Measurements from ENCODE around the gene TERT.
"Not testable (repeated sequence)": the region's sequence is repeated elsewhere in the genome, so short reads cannot be mapped to it uniquely, and the experiment has no call there.

The TERT gene

DNA sequence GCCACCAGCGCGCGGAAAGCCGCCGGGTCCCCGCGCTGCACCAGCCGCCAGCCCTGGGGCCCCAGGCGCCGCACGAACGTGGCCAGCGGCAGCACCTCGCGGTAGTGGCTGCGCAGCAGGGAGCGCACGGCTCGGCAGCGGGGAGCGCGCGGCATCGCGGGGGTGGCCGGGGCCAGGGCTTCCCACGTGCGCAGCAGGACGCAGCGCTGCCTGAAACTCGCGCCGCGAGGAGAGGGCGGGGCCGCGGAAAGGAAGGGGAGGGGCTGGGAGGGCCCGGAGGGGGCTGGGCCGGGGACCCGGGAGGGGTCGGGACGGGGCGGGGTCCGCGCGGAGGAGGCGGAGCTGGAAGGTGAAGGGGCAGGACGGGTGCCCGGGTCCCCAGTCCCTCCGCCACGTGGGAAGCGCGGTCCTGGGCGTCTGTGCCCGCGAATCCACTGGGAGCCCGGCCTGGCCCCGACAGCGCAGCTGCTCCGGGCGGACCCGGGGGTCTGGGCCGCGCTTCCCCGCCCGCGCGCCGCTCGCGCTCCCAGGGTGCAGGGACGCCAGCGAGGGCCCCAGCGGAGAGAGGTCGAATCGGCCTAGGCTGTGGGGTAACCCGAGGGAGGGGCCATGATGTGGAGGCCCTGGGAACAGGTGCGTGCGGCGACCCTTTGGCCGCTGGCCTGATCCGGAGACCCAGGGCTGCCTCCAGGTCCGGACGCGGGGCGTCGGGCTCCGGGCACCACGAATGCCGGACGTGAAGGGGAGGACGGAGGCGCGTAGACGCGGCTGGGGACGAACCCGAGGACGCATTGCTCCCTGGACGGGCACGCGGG is at the start of gene TERT:
Gene TERT (minus strand): TSS at position 234 of the 815 bp plus-strand sequence. CDS start 79 bp downstream, at position 155.
- Mint-ChIP-seq H3K4me3 (peak within 1 kb of the TSS; percentile 57), H3K27ac (no peak within 1 kb of the TSS), H3K9me3 (no peaks in the 10 kb centered on the region), H3K36me3 (ENCODE audit: low read depth) (no peaks in the 10 kb centered on the region), H3K4me1 (peaks cover 3% of the 10 kb centered on the region), H3K27me3 (no peaks in the 10 kb centered on the region)
- peak; percentile 87 for DNase-seq
- ATAC-seq = peak; percentile 83

DNA sequence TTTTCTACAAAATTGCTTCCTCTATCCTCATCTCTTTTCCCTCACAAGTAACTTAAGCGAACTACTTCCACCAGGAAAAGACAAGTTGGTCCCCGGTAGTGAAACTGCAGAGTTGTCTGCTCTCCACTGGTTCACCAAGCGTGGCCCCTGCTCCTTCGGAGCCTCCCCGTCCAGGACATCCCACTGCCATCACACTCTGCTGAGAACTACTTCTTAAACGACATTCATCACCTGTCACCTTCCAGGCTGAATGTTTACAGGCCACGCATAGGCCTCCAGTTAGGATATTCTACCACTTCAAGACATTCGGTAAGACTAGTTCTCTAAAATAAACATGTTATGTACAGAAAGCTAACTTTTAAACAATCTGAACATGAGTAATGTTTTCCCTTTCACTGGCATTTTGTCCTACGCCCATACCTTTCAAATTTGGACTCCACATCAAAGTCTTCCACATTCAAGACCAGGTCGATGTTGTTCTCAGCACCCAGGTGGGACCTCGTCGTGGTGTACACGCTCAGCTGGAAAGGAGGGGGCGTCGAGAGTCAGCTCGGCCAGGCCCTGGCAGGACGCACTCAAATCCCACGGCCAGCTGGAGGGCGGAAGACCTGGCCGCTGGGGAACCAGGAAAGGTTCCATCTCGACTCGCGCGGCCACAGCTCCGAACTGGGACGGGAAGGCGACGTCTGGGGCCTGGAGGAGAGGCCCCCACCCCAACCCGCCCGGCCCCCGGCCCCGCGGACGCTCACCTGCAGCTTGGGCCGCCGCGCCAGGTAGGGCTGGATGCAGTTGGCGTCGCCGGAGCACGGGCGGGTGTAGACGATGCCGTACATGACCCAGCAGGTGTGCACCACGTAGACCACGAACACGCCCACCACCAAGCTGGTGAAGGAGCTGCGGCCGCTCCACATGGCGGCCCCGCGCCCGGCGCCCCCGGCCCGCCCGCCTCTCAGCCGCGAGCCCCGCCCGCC is 49.3 kb upstream of the TERT start:
- DNase-seq (peak; percentile 25), ATAC-seq (peak; percentile 11)
- H3K9me3 Mint-ChIP-seq = no peaks in the 10 kb centered on the region
- no peaks in the 10 kb centered on the region for H3K27me3 Mint-ChIP-seq
- H3K36me3 Mint-ChIP-seq (ENCODE audit: low read depth) = peaks cover 34% of the 10 kb centered on the region
- peak overlapping the region; percentile 91 for H3K27ac Mint-ChIP-seq
- H3K4me1 Mint-ChIP-seq = peaks cover 22% of the 10 kb centered on the region
- peak overlapping the region; percentile 93 for H3K4me3 Mint-ChIP-seq

DNA sequence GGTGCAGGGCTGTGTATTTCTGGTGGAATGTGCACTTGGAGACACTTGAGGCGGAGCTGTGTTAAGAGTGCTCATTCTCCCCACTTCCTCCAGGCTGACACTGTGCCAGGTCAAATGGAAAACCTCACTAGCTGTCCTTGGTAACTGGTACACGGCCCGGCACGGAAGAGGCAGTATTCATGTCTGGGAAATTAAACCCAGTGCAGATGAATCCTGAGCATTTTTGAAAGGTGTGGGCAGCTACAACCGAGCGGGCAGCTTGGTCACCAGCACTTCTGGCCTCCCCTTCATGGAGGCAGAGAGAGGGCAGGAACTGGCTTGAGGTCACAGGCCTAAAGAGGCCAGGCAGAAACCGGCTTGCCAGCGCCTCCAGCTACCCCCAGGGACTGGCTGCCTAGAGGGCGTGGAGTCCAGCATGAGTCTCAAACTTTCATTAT is 48.5 kb upstream of the TERT start:
- Mint-ChIP-seq H3K36me3 (ENCODE audit: low read depth) (peaks cover 34% of the 10 kb centered on the region), H3K9me3 (no peaks in the 10 kb centered on the region), H3K27me3 (no peaks in the 10 kb centered on the region), H3K4me1 (peaks cover 22% of the 10 kb centered on the region), H3K4me3 (peak overlapping the region; percentile 93), H3K27ac (peak overlapping the region; percentile 60)
- ATAC-seq (no peak), DNase-seq (no peak)

DNA sequence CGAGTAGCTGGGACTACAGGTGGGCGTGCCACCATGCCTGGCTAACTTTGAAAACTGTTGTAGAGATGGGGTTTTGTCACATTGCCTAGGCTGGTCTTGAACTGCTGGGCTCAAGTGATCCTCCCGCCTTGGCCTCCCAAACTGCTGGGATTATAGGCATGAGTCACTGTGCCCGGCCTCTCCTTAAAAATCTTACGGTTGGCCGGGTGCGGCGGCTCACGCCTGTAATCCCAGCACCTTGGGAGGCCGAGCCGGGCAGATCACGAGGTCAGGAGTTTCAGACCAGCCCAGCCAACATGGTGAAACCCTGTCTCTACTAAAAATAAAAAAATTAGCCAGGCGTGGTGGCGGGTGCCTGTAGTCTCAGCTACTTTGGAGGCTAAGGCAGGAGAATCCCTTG is 47.8 kb upstream of the TERT start:
- not testable (repeated sequence) for ATAC-seq

DNA sequence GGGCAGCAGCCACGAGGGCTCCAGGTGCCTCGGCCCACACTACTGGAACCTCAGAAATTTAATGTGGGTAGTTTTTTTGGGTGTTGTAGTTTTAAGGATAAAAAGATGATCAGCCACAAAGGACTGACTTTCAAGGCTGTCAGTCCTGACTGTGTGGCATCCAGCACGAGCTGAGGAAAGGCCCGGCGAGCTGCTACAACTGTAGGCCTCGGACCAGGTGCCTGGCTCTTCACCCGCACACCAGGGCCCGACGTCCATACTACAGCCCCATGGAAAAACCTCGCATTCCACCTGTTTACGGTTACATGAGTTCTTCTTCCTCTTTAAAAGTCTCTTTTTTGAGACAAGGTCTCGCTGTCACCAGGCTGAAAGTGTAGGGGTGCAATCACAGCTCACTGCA is 47.4 kb upstream of the TERT start:
- DNase-seq = no peak
- no peak for ATAC-seq
- Mint-ChIP-seq H3K36me3 (ENCODE audit: low read depth) (peaks cover 37% of the 10 kb centered on the region), H3K4me1 (peaks cover 19% of the 10 kb centered on the region), H3K27ac (no peak overlapping the region), H3K4me3 (no peak overlapping the region), H3K9me3 (no peaks in the 10 kb centered on the region), H3K27me3 (no peaks in the 10 kb centered on the region)

More for the DNA sequence above, 47.8 kb upstream of the TERT start:
- H3K27me3 Mint-ChIP-seq, H3K9me3 Mint-ChIP-seq, H3K4me3 Mint-ChIP-seq, DNase-seq: not testable (repeated sequence)
- Mint-ChIP-seq H3K36me3 (ENCODE audit: low read depth) (peaks cover 34% of the 10 kb centered on the region), H3K27ac (peak overlapping the region; percentile 60), H3K4me1 (peaks cover 22% of the 10 kb centered on the region)

DNA sequence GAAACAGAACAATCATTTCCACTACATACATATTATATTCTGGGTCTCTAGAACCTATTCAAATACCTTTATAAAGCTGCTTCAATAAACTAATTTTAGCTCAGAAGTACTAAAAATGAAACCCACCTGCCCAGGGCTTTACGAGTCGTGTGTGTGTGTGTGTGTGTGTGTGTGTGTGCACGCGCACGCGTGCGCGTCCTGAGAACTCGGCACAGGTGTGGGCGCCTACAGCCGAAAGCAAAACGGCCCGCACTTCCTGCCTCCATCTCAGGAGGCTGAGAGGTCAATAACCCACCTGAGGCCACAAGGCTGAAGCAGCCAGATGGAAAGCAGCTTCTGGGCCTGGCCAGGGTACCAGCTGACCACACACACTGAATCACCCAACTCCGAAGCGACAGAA is 47.0 kb upstream of the TERT start:
- Mint-ChIP-seq H3K9me3 (no peaks in the 10 kb centered on the region), H3K27ac (no peak overlapping the region), H3K4me1 (peaks cover 19% of the 10 kb centered on the region), H3K36me3 (ENCODE audit: low read depth) (peaks cover 37% of the 10 kb centered on the region), H3K4me3 (no peak overlapping the region), H3K27me3 (no peaks in the 10 kb centered on the region)
- DNase-seq = no peak
- no peak for ATAC-seq

DNA sequence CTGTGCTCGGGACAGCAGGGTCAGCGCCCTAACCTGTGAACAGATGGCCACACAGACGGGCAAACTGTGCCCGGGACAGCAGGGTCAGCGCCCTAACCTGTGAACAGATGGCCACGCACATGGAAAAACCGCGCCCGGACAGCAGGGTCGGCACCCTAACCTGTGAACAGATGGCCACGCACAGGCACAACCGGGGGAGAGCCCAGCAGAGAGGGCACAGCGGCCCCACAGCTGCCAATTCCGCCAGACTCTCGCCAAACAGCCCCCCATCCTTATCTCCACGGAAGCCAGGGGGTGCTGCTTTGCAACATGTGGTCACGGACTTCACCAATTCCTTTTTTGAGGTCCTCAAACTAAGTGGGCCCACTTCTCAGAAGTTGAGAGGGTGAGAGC is 44.9 kb upstream of the TERT start:
- DNase-seq, H3K27me3 Mint-ChIP-seq, H3K27ac Mint-ChIP-seq, H3K9me3 Mint-ChIP-seq, ATAC-seq, H3K4me3 Mint-ChIP-seq: not testable (repeated sequence)
- Mint-ChIP-seq H3K36me3 (ENCODE audit: low read depth) (peaks cover 44% of the 10 kb centered on the region), H3K4me1 (peaks cover 16% of the 10 kb centered on the region)

DNA sequence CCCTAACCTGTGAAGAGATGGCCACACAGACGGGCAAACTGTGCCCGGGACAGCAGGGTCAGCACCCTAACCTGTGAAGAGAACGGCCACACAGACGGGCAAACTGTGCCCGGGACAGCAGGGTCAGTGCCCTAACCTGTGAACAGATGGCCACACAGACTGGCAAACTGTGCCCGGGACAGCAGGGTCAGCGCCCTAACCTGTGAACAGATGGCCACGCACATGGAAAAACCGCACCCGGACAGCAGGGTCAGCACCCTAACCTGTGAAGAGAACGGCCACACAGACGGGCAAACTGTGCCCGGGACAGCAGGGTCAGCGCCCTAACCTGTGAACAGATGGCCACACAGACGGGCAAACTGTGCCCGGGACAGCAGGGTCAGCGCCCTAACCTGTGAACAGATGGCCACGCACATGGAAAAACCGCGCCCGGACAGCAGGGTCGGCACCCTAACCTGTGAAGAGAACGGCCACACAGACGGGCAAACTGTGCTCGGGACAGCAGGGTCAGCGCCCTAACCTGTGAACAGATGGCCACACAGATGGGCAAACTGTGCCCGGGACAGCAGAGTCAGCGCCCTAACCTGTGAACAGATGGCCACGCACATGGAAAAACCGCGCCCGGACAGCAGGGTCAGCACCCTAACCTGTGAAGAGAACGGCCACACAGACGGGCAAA is 44.4 kb upstream of the TERT start:
- not testable (repeated sequence) for H3K9me3 Mint-ChIP-seq, H3K27ac Mint-ChIP-seq, ATAC-seq, H3K4me3 Mint-ChIP-seq, H3K27me3 Mint-ChIP-seq, DNase-seq
- Mint-ChIP-seq H3K36me3 (ENCODE audit: low read depth) (peaks cover 45% of the 10 kb centered on the region), H3K4me1 (peaks cover 16% of the 10 kb centered on the region)

DNA sequence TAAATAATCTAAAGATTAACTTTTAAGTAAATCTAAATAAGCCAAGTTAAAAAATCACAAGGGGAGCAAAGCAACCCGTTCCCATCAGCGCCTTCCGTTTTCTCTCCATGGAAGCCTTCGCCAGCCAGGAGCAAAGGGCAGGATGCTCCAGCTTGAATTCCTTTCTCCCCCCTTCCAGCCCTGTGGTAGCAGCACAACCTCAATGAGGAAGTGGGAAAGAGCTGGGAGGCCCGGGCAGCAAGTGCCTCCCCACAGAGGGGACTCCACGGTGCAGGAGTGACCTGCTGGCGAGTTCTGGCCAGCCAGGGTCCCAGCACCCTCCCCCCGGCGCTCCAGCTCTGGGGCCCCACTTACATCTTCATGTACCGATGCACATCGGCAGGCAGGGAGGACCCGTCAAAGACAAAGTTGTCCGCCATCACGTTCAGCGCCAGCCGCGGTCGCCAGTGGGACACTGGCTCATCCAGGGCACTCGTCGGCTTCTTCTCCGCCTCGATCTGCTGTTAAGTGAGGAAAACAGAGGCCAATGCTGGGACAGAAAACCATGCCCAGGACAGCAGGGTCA is 43.7 kb upstream of the TERT start:
- peaks cover 9% of the 10 kb centered on the region for H3K4me1 Mint-ChIP-seq
- H3K36me3 Mint-ChIP-seq (ENCODE audit: low read depth) = peaks cover 41% of the 10 kb centered on the region
- H3K9me3 Mint-ChIP-seq = no peaks in the 10 kb centered on the region
- DNase-seq = no peak
- ATAC-seq = no peak
- H3K27ac Mint-ChIP-seq = no peak overlapping the region
- H3K4me3 Mint-ChIP-seq = no peak overlapping the region
- H3K27me3 Mint-ChIP-seq = no peaks in the 10 kb centered on the region

DNA sequence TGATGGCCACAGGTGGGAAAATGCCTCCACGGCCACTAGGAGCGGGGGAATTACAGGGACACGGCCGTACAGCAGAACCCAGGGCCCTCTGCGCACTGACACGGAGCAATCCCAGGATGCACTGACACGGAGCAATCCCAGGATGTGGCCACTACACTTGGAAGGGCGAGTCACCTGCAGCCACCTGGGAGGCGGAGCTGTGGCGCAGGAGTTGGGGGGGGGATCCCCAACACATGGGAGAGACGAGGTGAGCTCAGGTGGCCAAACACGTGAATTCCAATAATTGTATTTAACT is 43.3 kb upstream of the TERT start:
- ATAC-seq (no peak), DNase-seq (no peak)
- Mint-ChIP-seq H3K27me3 (no peaks in the 10 kb centered on the region), H3K36me3 (ENCODE audit: low read depth) (peaks cover 38% of the 10 kb centered on the region), H3K4me1 (peaks cover 4% of the 10 kb centered on the region), H3K4me3 (no peak overlapping the region), H3K27ac (no peak overlapping the region), H3K9me3 (no peaks in the 10 kb centered on the region)

DNA sequence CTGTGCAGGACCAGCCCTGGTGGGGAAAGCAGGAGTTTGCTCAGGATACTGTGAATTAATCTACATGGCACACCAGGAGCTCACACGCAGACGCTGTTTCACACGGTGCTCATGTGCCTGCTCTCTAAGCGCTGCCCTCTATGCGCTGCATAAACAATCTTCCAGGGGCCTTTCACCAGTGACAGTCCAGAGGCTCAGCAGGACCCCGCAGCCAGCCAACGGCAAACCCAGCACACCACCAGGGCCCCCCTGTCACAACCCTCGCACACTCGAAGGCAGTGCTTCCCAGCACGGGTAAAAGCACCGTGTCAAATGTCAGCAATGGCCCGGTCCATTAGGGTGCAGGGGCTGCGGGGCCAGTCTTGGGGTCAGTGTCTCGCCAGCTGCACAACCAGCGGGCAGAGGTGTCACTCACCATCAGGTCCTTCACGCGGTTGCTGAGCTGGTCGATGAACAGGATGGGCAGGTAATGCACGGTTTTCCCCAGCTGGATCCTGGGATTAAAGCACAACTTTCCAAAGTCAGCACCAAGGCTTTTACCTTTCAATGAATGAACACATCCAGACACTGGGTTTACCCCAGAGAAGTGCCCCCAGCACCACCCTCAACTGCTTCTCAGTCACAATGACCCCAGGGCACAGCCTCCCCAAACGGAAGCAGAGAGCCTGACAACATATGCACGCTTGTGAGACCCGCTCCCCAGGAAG is 42.8 kb upstream of the TERT start:
- DNase-seq (no peak), ATAC-seq (no peak)
- Mint-ChIP-seq H3K4me3 (no peak overlapping the region), H3K27me3 (no peaks in the 10 kb centered on the region), H3K9me3 (no peaks in the 10 kb centered on the region), H3K27ac (no peak overlapping the region), H3K4me1 (peaks cover 2% of the 10 kb centered on the region), H3K36me3 (ENCODE audit: low read depth) (peaks cover 36% of the 10 kb centered on the region)

DNA sequence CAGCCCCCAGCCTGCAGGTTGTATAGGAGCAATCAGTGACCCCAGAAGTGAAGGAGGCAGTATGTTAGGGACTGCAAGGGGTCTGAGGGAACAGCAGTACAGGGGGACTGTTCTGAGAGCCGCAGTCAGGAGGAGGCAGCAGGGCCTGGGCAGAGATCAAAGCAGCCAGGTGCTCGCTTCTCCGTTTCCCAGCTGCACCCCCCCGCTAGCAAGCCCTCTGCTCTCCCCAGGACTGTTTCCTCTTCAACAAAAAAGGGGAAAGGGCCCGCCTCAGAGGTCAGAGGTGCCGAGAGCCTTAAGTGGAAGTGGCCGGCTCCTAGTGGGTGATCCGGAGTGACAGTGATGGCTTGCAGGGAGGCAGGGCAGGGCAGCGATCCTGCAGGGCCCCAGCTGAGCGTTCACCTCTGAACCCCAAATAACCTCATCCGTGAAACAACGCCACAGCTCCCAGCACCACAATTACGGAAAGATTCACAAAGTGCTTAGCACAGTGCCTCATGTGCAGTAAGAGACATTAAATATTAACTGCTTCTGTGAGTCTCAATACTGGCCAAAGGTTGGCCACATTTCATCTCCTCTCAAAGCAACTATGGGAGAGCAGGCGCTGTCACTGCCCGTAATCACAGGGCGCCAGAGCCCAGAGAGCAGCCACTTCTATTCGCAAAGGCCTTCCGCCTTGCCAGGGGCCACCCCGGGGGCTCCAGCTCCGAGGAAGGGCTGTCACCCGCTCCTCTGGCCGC is 42.1 kb upstream of the TERT start:
- H3K27ac Mint-ChIP-seq = no peak overlapping the region
- no peaks in the 10 kb centered on the region for H3K27me3 Mint-ChIP-seq

DNA sequence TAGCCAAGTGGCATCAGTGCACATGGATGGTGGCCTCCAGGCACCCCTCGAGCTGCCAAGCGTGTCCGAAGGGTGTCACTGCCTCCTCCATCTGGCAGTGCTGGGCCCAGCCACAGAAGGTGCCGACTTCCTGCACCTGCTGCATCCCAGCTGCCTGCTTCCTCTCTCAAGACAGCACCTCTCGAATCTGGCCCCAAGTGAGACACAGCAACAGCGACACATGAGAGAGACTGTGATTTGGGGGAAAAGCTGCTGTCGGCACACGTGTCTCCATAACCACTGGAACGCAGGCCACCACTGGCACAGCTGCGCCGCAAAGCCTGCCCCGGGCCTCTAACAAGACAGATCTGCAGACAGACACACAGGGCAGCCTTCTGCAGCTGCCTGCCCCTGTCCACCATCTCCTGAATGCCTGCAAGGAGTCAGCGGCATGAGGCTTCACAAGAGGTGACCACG is 41.3 kb upstream of the TERT start:
- DNase-seq (no peak), ATAC-seq (no peak)
- no peaks in the 10 kb centered on the region for H3K27me3 Mint-ChIP-seq
- no peak overlapping the region for H3K4me3 Mint-ChIP-seq
- H3K27ac Mint-ChIP-seq = no peak overlapping the region
- H3K9me3 Mint-ChIP-seq = no peaks in the 10 kb centered on the region
- H3K4me1 Mint-ChIP-seq = no peaks in the 10 kb centered on the region
- peaks cover 24% of the 10 kb centered on the region for H3K36me3 Mint-ChIP-seq (ENCODE audit: low read depth)

More for the DNA sequence above, 42.1 kb upstream of the TERT start:
- Mint-ChIP-seq H3K4me3 (no peak overlapping the region), H3K36me3 (ENCODE audit: low read depth) (peaks cover 30% of the 10 kb centered on the region), H3K9me3 (no peaks in the 10 kb centered on the region), H3K4me1 (peaks cover 2% of the 10 kb centered on the region)
- DNase-seq (no peak), ATAC-seq (no peak)

All from activated naive CD8-positive, alpha-beta T cell treated with anti-CD3 and anti-CD28 coated beads, Interleukin-2, amount 50 U/mL, for 24 hours (primary cell).